ENCODE results near the gene THRA.

The THRA gene

GRCh38 chr17:40073454-40074174 is 10.8 kb downstream of the THRA start:
- peaks cover 11% of the 10 kb centered on the region for H3K36me3 ChIP-seq
- H3K27ac ChIP-seq, result no peak overlapping the region
- no peaks in the 10 kb centered on the region for H3K27me3 ChIP-seq (ENCODE audit: insufficient read depth, low read depth, severe bottlenecking)
- H3K4me3 ChIP-seq (ENCODE audit: low read depth, low read length), result no peak overlapping the region
- DNase-seq, result no peak
- TF ChIP-seq CTCF (IDR thresholded peaks at IDR 0.05; ENCODE audit: low read depth, low read length), result no peak
- H3K9me3 ChIP-seq (ENCODE audit: severe bottlenecking), result no peaks in the 10 kb centered on the region

- Histone ChIP-seq H3K9me3 (ENCODE audit: severe bottlenecking) (no peaks in the 10 kb centered on the region), H3K27me3 (ENCODE audit: insufficient read depth, low read depth, severe bottlenecking) (no peaks in the 10 kb centered on the region), H3K4me3 (ENCODE audit: low read depth, low read length) (no peak overlapping the region), H3K27ac (no peak overlapping the region), H3K36me3 (peaks cover 11% of the 10 kb centered on the region)
- TF ChIP-seq CTCF (IDR thresholded peaks at IDR 0.05; ENCODE audit: low read depth, low read length), result no peak
- no peak for DNase-seq
Observed at GRCh38 chr17:40074175-40074512, 11.4 kb downstream of the THRA start.

DNA sequence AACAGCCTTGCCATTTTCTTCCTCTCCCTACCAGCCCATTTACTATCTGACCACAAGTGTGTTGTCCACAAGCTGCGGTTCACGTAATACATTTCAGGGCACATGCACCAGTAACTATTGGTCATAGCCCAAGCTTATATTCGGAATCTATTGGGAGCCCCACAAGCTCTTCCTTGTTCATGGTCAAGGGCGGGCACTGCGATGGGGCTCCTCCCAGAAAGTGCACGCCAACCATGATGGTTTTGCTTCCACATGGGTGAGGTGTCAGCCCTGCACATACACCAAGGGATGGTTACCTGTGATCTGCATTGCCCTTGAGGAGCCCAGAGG is 12.1 kb downstream of the THRA start:
- Histone ChIP-seq H3K27me3 (ENCODE audit: insufficient read depth, low read depth, severe bottlenecking) (no peaks in the 10 kb centered on the region), H3K4me3 (ENCODE audit: low read depth, low read length) (no peak overlapping the region), H3K36me3 (peaks cover 16% of the 10 kb centered on the region), H3K9me3 (ENCODE audit: severe bottlenecking) (no peaks in the 10 kb centered on the region), H3K27ac (no peak overlapping the region)
- DNase-seq, result no peak
- no peak for TF ChIP-seq CTCF (IDR thresholded peaks at IDR 0.05; ENCODE audit: low read depth, low read length)

DNA sequence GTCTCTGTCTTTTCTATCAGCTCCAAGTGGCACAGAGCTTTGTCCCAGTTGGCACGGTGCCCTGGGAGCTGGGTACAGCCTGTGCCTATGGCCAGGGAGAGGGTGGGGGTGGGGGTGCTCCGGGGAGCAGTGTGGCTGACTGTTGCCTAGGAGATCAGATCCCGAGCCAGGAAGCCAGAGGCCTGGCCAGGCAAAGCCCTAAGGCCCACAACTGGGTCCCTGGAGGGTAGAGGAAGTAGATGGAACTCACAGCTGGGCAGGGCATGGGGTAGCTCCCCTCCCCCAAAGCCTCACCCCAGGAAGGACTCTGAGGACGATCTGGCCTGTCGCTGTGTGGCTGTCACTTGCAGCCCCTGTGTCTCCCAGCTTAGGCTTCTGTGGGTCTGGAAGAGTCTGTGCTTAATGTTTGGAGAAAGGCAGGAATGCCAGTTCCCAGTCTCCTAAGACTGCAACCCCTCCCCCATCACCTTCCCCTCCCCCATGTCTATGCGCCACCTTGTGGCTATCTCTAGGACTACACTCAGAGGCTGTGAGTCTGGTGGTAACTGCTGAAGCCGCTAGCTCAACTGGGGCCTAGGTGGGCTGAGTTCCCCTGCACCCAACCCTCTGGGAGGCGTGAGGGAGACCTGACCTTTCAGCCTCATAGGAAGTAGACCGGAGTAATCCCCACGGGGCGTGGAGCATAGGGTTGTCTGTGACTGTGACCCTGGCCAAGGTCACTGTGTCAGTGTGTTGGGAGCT is 12.6 kb downstream of the THRA start:
- H3K36me3 ChIP-seq, result peaks cover 16% of the 10 kb centered on the region
- H3K27ac ChIP-seq, result peak overlapping the region; percentile 3; the same call in 1 of the 2 replicates
- H3K4me3 ChIP-seq (ENCODE audit: low read depth, low read length), result no peak overlapping the region
- peak; percentile 88 for DNase-seq
- no peaks in the 10 kb centered on the region for H3K27me3 ChIP-seq (ENCODE audit: insufficient read depth, low read depth, severe bottlenecking)
- no peaks in the 10 kb centered on the region for H3K9me3 ChIP-seq (ENCODE audit: severe bottlenecking)
- peak; percentile 97 for TF ChIP-seq CTCF (IDR thresholded peaks at IDR 0.05; ENCODE audit: low read depth, low read length)

DNA sequence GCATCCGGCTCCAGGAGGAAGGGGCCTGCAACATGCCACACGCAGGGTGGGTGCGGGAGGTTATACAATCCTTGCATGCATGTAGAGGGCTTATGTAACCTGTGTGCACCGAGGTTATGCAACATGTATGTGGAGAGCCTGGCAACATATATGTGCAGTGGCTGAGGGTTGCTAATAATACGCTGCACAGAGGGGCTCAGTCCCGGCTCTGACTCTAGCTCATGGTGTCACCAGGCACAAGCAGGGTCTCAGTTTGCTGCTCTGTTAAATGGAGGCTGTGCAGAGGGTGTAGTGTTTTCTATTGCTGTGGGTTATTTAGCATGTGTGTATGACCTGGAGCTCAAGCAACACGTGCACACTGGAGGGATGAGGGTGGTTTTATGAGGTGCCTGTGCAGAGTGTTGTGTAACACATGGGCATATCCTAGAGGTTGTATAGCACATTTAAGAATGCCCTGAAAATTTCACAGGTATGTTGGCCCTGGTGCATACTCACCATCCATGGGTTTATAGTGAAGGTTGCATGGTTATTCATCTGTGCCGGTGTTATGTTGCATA is 13.3 kb downstream of the THRA start:
- no peaks in the 10 kb centered on the region for H3K9me3 ChIP-seq (ENCODE audit: severe bottlenecking)
- peaks cover 16% of the 10 kb centered on the region for H3K36me3 ChIP-seq
- H3K27me3 ChIP-seq (ENCODE audit: insufficient read depth, low read depth, severe bottlenecking), result no peaks in the 10 kb centered on the region
- no peak overlapping the region for H3K4me3 ChIP-seq (ENCODE audit: low read depth, low read length)
- DNase-seq, result no peak
- no peak overlapping the region for H3K27ac ChIP-seq
- no peak for TF ChIP-seq CTCF (IDR thresholded peaks at IDR 0.05; ENCODE audit: low read depth, low read length)

All from WERI-Rb-1 (cell line).